GM19099 (cell line): ENCODE measurements around the gene PRSS48.

Source experiments
- POLR2A ChIP-seq: IDR thresholded peaks from 3 replicates; pipeline ENCODE4 v1.6.1; 2011; ENCODE audit warnings: low read depth; ENCODE audit not compliant: insufficient read length; ENCODE audit errors: extremely low read depth

The PRSS48 gene

DNA sequence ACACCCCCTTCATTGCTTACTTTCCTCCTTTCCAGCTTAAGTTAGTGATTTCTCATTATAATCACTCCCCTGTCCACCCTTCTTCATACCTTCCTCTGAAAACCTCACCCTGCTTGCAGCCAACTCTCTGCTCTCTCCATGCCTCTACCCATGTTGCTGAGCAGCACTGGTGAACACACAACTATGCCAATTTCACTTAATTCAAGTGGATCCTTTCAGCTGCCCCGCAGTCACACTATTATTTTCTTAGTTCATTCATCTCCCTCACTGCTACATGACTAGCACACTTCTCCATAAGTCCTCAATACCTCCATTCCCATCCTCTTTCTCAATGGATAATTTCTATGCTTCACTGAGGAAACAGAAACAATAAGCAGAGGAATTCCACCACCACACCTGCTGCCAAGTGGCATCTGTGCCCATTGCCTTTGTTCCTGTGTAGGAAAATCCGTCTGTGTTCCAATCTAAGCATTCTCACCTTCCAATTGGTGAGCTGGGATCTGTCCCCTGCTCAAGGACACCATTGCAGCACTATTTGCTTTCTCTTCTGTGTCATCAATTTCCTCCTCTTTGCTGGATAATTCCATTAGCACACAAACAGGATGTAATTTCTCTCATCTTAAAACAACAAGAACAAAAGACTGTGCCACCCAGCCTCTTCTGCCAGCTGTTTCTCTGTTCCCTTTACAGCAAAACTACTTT lies 25.2 kb upstream of the PRSS48 start:
- TF ChIP-seq POLR2A, result no peak

DNA sequence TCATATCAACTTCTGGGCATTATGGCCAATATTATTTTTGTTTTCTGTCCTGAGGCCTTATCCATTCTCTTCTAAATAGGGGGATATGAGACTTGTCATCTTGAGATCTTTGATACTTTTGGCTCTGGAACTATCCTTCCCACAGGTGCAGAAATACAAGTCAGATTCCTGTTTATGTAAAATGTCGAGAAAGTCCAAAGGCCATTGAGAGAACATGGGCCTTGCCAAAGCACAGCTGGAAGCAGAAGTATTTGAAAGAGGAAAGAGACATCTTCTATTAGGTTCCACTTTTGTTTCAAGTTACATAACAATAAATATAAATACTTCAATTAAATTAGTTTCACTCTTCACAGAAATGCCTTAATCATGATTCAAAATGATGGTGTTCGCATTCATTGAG lies 20.8 kb upstream of the PRSS48 start:
- no peak for TF ChIP-seq POLR2A

DNA sequence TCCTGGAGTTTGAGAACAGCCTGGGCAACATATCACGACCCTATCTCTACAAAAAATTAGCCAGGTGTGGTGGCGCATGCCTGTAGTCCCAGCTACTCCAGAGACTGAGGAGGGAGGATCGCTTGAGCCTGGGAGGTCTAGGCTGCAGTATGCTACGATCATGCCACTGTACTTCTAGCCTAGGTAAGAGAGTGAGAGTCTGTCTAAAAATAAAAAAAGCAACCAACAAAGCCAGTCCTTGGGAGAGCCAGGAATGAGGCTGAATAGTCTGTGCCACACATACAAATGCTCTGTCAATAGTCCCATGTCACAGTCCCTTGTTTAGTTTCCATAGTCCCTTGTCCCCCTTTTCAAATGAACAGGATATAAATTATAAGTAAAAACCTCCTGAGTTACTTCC lies 19.3 kb upstream of the PRSS48 start:
- TF ChIP-seq POLR2A, result no peak

DNA sequence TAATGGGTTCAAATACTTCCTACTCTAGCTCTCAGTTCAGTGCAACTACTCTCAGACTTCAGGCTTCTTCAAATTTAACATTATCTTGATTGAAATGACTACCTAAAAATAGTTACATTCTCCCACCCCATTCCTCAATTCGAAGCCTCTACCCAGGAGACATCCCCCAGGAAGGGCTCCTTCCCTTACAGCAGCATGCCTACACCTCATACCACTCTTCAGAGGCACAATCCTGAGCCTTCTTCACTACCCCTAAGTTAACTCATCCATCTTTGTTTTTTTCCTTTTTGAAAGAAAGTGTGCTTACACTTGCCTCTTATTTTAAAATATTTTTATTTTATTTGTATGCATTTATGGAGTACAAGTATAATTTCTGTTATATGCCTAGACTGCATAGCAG lies 17.2 kb upstream of the PRSS48 start:
- no peak for TF ChIP-seq POLR2A

DNA sequence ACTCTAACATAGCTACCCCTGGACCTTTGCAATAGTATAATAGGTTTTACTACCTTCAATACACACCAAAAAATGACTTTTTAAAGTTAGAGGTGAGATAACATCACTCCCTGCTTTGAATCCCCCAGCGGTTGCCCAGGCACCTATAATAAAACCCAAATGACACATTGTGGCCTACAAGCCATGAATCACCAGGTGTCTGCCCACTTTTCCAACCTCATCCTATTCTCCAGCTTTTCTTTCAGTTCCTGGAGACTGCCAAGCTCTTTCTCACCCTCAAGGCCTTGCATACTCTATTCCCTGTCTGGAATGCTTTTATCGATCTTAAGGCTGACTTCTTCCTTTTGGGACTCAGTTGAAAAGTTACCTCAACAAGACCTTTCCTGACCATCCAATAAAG lies 16.4 kb upstream of the PRSS48 start:
- TF ChIP-seq POLR2A, result no peak

DNA sequence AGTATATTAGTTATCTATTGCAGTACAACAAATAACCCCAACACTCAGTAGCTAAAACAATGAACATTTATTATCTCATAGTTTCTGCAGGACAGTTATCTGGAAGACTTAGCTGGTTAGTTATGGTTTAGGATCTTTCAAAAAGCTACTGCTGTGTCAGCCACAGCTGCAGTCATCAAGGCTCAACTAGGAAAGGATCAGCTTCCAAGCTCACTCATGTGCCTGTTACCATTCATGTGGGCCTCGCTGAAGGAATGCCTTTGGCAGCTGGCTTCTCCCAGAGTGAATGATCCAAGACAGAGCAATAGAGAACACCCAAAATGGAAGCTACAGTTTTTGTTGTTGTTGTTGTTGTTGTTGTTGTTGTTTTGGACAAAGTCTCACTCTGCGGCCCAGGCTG lies 13.5 kb upstream of the PRSS48 start:
- no peak for TF ChIP-seq POLR2A

DNA sequence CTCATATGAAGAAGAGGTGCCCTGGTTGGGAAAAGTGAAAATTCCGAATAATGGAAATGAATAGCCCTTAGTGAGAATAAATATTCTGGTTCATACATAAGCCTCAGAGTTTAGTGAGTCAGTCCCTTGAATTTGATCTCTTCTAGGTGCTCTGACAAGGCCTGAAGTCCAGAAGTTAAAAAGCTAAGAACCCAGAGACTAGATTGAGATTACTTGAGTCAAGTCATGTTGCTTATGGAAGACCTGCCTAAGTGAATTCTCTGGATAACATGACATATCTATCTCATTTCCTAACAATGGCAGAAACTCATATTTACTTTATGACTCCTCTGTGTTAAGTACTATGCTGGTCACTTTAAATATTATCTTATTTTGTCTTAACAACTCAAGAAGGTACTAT lies 10.5 kb upstream of the PRSS48 start:
- TF ChIP-seq POLR2A, result no peak

DNA sequence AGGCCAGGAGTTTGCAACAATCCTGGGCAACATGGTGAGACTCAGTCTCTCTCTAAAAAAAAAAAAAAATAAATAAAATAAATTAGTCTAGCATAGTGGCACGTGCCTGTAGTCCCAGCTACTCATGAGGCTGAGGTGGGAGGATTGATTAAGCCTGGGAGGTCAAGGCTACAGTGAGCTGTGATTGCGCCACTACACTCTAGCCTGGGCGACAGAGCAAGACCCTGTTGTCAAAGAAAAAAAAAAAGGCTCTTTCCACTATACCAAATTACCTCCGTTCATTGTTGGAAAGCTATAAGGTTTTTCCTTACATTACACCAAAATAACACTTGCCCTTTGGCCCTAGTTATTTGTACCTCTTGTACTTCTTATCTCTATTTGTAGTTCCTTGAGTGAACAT lies 9.9 kb upstream of the PRSS48 start:
- no peak for TF ChIP-seq POLR2A

DNA sequence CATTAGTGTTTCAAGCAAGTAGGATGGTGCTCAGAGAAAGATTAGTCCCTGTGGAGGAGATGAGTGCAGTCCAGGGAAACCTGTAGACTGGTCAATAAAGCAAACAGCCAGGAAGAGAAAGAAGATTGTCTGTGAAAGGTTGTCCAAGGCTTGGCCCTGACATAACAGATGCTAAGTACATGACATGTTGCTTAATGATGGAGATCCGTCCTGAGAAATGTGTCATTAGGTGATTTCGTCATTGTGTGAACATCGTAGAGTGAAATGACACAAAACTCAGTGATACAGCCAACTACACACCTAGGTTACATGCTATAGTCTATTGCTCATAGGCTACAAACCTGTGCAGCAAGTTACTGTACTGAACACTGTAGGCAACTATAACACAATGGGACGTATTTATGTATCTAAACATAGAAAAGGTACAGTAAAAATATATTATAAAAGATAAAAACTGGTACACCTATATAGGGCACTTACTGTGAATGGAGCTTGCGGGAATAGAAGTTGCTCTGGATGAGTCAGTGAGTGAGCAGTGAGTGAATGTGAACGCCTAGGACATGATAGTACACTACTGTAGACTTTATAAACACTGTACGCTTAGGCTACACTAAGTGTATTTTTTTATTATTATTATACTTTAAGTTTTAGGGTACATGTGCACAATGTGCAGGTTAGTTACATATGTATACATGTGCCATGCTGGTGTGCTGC lies 9.0 kb upstream of the PRSS48 start:
- no peak for TF ChIP-seq POLR2A

DNA sequence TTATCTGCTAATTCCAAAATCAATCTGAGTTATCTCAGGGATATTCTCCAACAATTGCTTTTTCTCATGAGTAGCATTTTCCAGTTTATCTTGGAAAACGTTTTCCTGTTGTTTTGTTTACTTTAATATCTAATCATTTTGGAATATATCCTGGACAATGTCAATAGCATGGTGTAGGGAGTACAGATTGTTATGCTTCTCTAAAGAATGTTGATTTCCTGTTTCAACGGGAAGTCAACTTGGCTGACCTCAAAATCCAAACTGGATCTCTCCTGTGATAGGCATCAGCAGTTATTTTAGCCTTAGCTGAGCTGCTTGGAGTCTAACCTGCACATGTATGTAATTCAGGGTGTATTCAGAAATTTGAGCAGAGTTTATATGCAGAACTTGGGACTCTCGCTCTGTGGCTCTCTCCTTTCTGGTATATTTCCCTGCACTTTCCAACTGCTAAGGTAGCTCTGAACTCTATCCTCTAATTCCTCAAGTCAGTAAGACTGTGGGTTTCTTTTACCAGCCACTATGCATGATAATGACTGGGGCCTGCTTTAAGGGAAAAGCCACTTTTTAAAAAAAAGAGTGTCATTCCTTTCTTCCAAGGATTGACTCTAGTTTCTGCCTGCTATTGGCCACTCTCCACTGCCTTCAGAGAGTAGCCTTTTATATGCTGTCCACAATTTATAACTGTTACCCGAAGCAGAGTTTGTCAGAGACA lies 7.7 kb downstream of the PRSS48 start:
- no peak for TF ChIP-seq POLR2A

DNA sequence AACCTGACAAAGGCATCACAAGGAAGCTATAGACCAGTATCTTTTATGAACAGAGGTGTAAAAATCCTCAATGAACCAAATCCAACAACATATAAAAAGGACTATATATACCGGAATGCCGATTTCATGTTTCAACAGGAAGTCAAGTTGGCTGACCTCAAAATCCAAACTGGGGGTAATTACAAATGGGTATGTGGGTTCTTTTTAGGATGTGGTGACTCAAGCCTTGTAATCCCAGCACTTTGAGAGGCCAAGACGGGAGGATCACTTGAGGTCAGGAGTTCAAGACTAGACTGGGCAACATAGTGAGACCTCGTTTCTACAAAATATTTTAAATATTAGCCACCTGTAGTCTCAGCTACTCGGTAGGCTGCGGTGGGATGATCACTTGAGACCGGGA lies 10.4 kb downstream of the PRSS48 start:
- no peak for TF ChIP-seq POLR2A

DNA sequence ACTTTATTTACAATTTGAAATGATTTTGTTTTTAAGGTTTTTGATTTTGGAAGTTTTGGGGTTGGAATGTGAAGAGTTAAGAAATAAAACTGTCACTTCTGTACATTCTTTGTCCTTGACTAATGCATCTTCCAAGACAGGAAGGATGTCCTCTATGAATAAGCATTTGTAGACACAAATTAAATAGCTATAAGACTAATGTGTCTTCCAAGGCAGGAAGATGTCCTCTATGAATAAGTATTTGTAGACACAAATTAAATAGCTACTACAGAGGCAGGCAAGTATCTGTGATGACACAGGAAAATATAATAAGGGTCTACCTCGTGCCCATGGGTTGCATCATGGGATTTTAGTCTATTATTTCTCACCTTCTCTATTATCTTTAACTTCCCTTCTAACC lies 14.5 kb downstream of the PRSS48 start:
- TF ChIP-seq POLR2A, result no peak

DNA sequence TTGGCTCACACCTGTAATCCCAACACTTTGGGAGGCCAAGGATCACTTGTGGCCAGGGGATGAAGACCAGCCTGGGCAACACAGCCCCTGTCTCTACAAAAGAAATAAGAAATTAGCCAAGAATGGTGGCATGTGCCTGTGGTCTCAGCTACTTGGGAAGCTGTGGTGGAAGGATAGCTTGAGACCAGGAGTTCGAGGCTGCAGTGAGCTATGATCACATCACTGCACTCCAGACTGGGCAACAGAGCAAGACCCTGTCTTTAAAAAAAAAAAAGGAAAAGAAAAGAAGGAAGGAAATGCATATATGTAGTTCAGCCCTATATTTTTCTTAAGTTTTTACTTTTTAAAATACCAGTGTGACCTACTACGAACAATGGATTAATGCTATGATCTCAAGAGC lies 15.1 kb downstream of the PRSS48 start:
- TF ChIP-seq POLR2A, result no peak

DNA sequence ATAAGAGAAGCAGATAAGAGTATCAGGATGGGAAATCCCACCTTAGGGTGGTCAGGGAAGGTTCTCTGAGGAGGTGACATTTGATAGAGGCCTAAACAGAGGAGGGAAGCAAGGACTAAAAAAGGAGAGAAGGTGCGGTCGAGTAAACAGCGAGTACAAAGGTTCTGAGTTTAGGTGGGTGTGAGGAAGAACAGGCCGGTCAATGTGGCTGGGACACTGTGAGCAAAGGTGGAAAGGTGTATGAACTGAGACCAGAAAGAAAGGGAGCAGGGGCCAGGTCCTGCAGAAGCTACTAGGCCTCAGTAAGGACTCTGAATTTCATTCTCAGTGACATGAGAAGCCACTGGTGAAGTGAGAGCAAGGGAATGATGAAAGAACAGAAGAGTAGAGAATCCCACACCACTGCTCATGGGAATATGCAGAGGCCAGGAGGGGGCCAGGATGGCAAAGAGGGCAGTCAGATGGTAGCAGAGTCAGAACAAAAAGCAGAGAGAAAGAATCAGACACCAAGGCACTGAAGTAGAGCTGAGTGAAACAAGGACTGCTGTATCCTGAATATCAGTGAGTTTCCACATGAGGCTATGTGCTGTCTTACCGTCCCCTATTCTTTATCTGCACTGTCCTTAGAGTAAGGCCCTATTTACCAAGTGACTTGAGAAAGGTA lies 18.0 kb downstream of the PRSS48 start:
- TF ChIP-seq POLR2A, result no peak

DNA sequence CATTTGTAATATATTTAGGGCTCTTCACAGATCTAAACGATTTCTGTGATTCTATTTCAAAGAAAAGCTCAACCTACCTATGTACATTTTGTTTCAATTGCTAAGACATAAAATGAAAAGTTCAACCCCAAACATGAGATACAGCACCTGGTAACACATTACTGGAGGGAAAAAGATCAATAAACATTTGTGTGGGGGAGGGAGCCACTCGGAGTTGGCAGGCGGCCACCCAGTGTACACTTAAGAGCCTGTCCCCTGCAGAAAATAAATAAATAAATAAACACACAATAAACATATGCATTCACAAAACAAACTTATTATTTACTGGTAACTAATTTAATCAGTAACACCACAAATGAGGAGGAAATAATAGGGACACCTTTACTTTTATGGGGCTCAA lies 19.3 kb downstream of the PRSS48 start:
- TF ChIP-seq POLR2A, result no peak

DNA sequence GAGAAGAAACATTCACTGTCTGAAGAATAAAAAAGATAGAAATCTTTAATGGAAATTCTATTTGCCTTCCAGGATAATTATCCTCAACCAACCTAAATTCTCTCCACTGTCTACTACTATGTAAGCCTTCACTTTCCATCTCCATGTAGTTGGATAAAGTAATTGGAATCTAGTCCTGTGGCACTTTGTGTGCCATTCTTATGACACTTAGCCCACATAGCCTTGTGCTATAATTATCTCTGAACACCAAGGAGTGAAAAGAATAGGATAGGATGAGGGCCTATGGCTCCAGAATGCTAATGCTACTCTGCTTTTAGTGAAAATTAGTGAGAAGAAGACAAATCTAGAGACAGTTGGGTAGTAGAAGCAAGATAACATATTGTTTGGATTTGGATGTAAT lies 20.2 kb downstream of the PRSS48 start:
- no peak for TF ChIP-seq POLR2A

DNA sequence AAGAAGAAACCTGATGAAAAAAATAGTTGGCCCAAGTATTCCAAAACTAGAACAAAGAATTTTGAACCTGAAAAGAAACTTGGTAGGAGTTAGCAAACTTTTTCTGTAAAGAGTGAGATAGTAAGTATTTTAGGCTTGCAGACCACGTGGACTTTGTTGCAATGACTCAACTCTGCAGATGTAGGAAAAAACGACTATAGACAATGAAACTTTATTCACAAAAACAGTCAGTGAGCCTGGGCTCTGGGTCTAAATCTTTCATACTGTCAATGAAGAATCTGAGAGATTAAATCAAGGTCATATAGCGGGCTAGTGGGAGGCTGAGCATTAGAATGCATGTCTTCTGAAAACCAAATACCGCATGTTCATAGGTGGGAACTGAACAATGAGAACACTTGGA lies 25.5 kb downstream of the PRSS48 start:
- no peak for TF ChIP-seq POLR2A

DNA sequence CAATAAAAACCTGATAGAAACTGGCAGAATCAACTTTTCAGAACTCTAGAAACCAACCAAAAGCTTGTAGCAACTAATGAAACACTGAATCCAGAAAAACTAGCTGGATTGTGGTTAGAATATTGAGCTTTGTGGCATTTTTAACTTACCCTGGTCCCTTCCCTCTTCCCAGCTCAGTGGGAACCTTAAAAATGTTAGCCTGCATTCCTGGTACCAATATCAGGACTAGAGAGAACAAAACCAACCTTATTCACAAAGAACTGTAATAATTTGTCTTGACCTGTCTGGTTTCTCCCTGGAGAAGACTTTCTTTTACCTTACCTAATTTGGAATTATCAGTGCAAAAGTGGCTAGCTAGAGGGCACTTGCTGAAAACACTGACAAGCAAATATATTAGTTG lies 27.3 kb downstream of the PRSS48 start:
- no peak for TF ChIP-seq POLR2A
